Left cardiac atrium (tissue), 4 donors: ENCODE data around the gene LMCD1. TPM values are rescaled to one million over a fixed set of nuclear protein-coding genes. Genes with fewer than 3 reads are reported as not detected.

Experiments used
- ATAC-seq, 2 donors: fragments of 200-7000 bp; cut with Tn5 transposase; one replicate each; pipeline ENCODE4 v1.9.1; 2020; ENCODE audit warnings: mild to moderate bottlenecking in 2 of 2, moderate library complexity in 2 of 2
- DNase-seq: peaks from one replicate; pipeline ENCODE4 v3.0.0-alpha.2; 2020
- intact Hi-C, 2 donors: fragments of 100-400 bp; cut with DNase I; formaldehyde crosslinking; loops; one replicate each; pipeline versions ENCODE4 v1.14.1 to v1.15.1; 2022 to 2023
- total RNA-seq, 2 donors: library from RNA; stranded (reverse); fragmentation: NEBNext Ultra II Directional; extraction: Animal tissue kit (Norgen Biotek cat#: 25700); gene quantifications; one replicate each; pipeline ENCODE4 v1.2.1, GENCODE V29; 2021
- donor health status: DM: no; HTN: yes; CAD: no.
- donor health status: DM: no; HTN: yes; CAD: no; lungs with severe emphysema.
- donor health status: DM: yes; HTN: yes; CAD: no.
- donor health status: Dilated cardiomyopathy.

LMCD1 gene
- total RNA-seq, 2 donors from 2014 or later = 52.9 to 63.7 TPM

GRCh38 chr3:8622873-8623691 lies 121.5 kb downstream of the LMCD1 start:
- peak; percentile 75 for DNase-seq
- peak; percentile 90 to 91 for ATAC-seq

DNA sequence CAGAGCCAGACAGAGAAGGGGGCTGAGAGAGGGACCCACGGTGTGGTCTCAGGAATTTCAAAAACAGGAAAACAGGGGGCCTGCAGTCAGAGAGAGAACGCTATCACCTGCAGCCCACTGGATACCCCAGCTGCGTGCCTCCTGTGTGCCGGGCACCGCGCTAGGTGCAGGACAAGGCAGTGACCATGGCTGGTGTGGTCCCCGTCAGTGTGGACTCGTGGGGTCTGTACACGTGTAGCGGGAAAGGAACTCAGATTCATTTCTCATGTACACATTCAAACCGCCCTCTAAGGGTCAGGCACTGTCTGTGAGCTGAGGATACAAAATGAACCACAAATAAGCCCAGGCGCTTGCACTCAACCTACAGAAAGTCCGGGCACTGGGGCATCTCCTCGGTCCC lies 122.1 kb downstream of the LMCD1 start:
- ATAC-seq = no peak
- no peak for DNase-seq
- intact Hi-C loops = loop anchor here (5.0 kb wide), 1 partner anchor 181 kb away; no protein-coding TSS in a partner anchor

More at GRCh38 chr3:8622873-8623691, 121.5 kb downstream of the LMCD1 start:
- intact Hi-C loops = loop anchor here (5.0 kb wide), 1 partner anchor 181 kb away; no protein-coding TSS in a partner anchor

Other genes with a start within 250 kb of the LMCD1 start
- gene SSUH2, start 143.0 kb downstream of the LMCD1 start, total RNA-seq = under 1 TPM; 0.71 to 0.91 TPM
- 10 to 100 TPM; 17.6 to 20.4 TPM for gene CAV3, start 232.0 kb downstream of the LMCD1 start, total RNA-seq